Effector memory CD4-positive, alpha-beta T cell (primary cell): ENCODE data around the gene ANGPTL5.

Source experiments
- DNase-seq, 3 donors: peaks; one replicate each; pipeline ENCODE4 v3.0.0-alpha.2; 2020
- H3K27ac ChIP-seq: 2 replicates; pipeline ENCODE4 v1.7.0; 2013; ENCODE audit warnings: mild to moderate bottlenecking, low read length, moderate library complexity; ENCODE audit not compliant: insufficient read depth, poor library complexity, severe bottlenecking
- H3K27me3 ChIP-seq: replicated peaks from 2 replicates; pipeline ENCODE4 v1.7.0; 2013; ENCODE audit warnings: mild to moderate bottlenecking, low read length; ENCODE audit not compliant: insufficient read depth, control insufficient read depth, poor library complexity, severe bottlenecking
- H3K36me3 ChIP-seq: 2 replicates; pipeline ENCODE4 v1.7.0; 2013; ENCODE audit warnings: mild to moderate bottlenecking, low read length, moderate library complexity; ENCODE audit not compliant: control insufficient read depth, insufficient read depth
- H3K4me1 ChIP-seq: 2 replicates; pipeline ENCODE4 v1.7.0; 2013; ENCODE audit warnings: low read length, mild to moderate bottlenecking; ENCODE audit not compliant: control insufficient read depth, insufficient read depth, poor library complexity, severe bottlenecking
- H3K4me3 ChIP-seq: 2 replicates; pipeline ENCODE4 v1.7.0; 2013; ENCODE audit warnings: low read length, low read depth, mild to moderate bottlenecking; ENCODE audit not compliant: insufficient read depth, poor library complexity, severe bottlenecking
- H3K9me3 ChIP-seq: 2 replicates; pipeline ENCODE4 v1.7.0; 2013; ENCODE audit warnings: mild to moderate bottlenecking, low read length, moderate library complexity; ENCODE audit not compliant: control insufficient read depth

The ANGPTL5 gene

GRCh38 chr11:101907815-101908214 is 8.5 kb downstream of the ANGPTL5 start:
- Histone ChIP-seq H3K36me3 (no peaks in the 10 kb centered on the region), H3K4me1 (no peaks in the 10 kb centered on the region), H3K9me3 (no peaks in the 10 kb centered on the region), H3K27ac (no peak overlapping the region), H3K27me3 (no peaks in the 10 kb centered on the region), H3K4me3 (no peak overlapping the region)
- DNase-seq: no peak

GRCh38 chr11:101894505-101894904 is 21.8 kb downstream of the ANGPTL5 start:
- DNase-seq: no peak

GRCh38 chr11:101889767-101890166 is 26.6 kb downstream of the ANGPTL5 start:
- no peaks in the 10 kb centered on the region for H3K9me3 ChIP-seq
- DNase-seq: no peak
- H3K36me3 ChIP-seq: no peaks in the 10 kb centered on the region
- H3K27ac ChIP-seq: no peak overlapping the region
- H3K4me1 ChIP-seq: no peaks in the 10 kb centered on the region
- H3K27me3 ChIP-seq: no peaks in the 10 kb centered on the region
- H3K4me3 ChIP-seq: no peak overlapping the region

More at GRCh38 chr11:101894505-101894904, 21.8 kb downstream of the ANGPTL5 start:
- no peaks in the 10 kb centered on the region for H3K4me1 ChIP-seq
- H3K9me3 ChIP-seq: no peaks in the 10 kb centered on the region
- no peak overlapping the region for H3K27ac ChIP-seq
- no peaks in the 10 kb centered on the region for H3K36me3 ChIP-seq
- no peaks in the 10 kb centered on the region for H3K27me3 ChIP-seq
- H3K4me3 ChIP-seq: no peak overlapping the region

GRCh38 chr11:101885631-101886030 is 30.7 kb downstream of the ANGPTL5 start:
- DNase-seq: no peak

GRCh38 chr11:101881586-101881985 is 34.7 kb downstream of the ANGPTL5 start:
- no peak overlapping the region for H3K27ac ChIP-seq
- no peak for DNase-seq
- H3K4me3 ChIP-seq: no peak overlapping the region
- H3K9me3 ChIP-seq: no peaks in the 10 kb centered on the region
- H3K4me1 ChIP-seq: no peaks in the 10 kb centered on the region
- H3K36me3 ChIP-seq: no peaks in the 10 kb centered on the region
- H3K27me3 ChIP-seq: no peaks in the 10 kb centered on the region

More at GRCh38 chr11:101885631-101886030, 30.7 kb downstream of the ANGPTL5 start:
- Histone ChIP-seq H3K9me3 (no peaks in the 10 kb centered on the region), H3K36me3 (no peaks in the 10 kb centered on the region), H3K27ac (no peak overlapping the region), H3K4me1 (no peaks in the 10 kb centered on the region), H3K27me3 (no peaks in the 10 kb centered on the region), H3K4me3 (no peak overlapping the region)

- DNase-seq: no peak
- no peaks in the 10 kb centered on the region for H3K9me3 ChIP-seq
- H3K4me1 ChIP-seq: no peaks in the 10 kb centered on the region
- no peaks in the 10 kb centered on the region for H3K36me3 ChIP-seq
- H3K27ac ChIP-seq: no peak overlapping the region
- H3K27me3 ChIP-seq: no peaks in the 10 kb centered on the region
- no peak overlapping the region for H3K4me3 ChIP-seq
Observed at GRCh38 chr11:101880222-101880621, 36.1 kb downstream of the ANGPTL5 start.

GRCh38 chr11:101872171-101872882 is 44.0 kb downstream of the ANGPTL5 start:
- DNase-seq: no peak
- Histone ChIP-seq H3K4me3 (no peak overlapping the region), H3K9me3 (no peaks in the 10 kb centered on the region), H3K4me1 (no peaks in the 10 kb centered on the region), H3K36me3 (no peaks in the 10 kb centered on the region), H3K27ac (no peak overlapping the region), H3K27me3 (no peaks in the 10 kb centered on the region)

- Histone ChIP-seq H3K4me3 (no peak overlapping the region), H3K4me1 (no peaks in the 10 kb centered on the region), H3K27me3 (no peaks in the 10 kb centered on the region), H3K9me3 (no peaks in the 10 kb centered on the region), H3K36me3 (no peaks in the 10 kb centered on the region), H3K27ac (no peak overlapping the region)
- DNase-seq: no peak
Observed at GRCh38 chr11:101870510-101870909, 45.8 kb downstream of the ANGPTL5 start.

- Histone ChIP-seq H3K4me1 (no peaks in the 10 kb centered on the region), H3K27ac (no peak overlapping the region), H3K36me3 (no peaks in the 10 kb centered on the region), H3K27me3 (no peaks in the 10 kb centered on the region), H3K9me3 (no peaks in the 10 kb centered on the region), H3K4me3 (no peak overlapping the region)
- no peak for DNase-seq
Observed at GRCh38 chr11:101867951-101868350, 48.4 kb downstream of the ANGPTL5 start.

GRCh38 chr11:101866619-101867491 is 49.5 kb downstream of the ANGPTL5 start:
- no peak overlapping the region for H3K4me3 ChIP-seq
- no peaks in the 10 kb centered on the region for H3K9me3 ChIP-seq
- H3K4me1 ChIP-seq: no peaks in the 10 kb centered on the region
- no peak overlapping the region for H3K27ac ChIP-seq
- H3K27me3 ChIP-seq: no peaks in the 10 kb centered on the region
- DNase-seq: no peak
- no peaks in the 10 kb centered on the region for H3K36me3 ChIP-seq
